Measurements from ENCODE around the gene PNPLA6. TPM values are rescaled to one million over a fixed set of nuclear protein-coding genes. Genes with fewer than 3 reads are reported as not detected.
A peak's percentile ranks its signal among the peaks of the same experiment; 100 is the strongest.

PNPLA6 gene
- total and polyA plus RNA-seq, 2 of the 13 experiments (the other 11 are each of a cell fraction or from before 2014, with no cell fraction given): 24.9 to 28.2 TPM

- TF ChIP-seq HNF1B (CRISPR knock-in tag; IDR thresholded peaks at IDR 0.05) (0 out of 2 replicates have a peak, but pooled peaks have one; percentile 33), RAD21 (CRISPR knock-in tag; IDR thresholded peaks at IDR 0.05) (peak; percentile 70), CBX1 (IDR thresholded peaks at IDR 0.05; ENCODE audit: low read depth) (peak; percentile 44), SP140L (CRISPR knock-in tag; IDR thresholded peaks at IDR 0.05; ENCODE audit: borderline replicate concordance) (0 out of 2 replicates have a peak, but pooled peaks have one; percentile 50), ZNF660 (CRISPR knock-in tag; IDR thresholded peaks at IDR 0.05; ENCODE audit: borderline replicate concordance, low read depth) (no peak), RXRA (CRISPR knock-in tag; IDR thresholded peaks at IDR 0.05) (peak; percentile 74), SOX6 (IDR thresholded peaks at IDR 0.05) (no peak), SOX6 (CRISPR knock-in tag; IDR thresholded peaks at IDR 0.05) (peak; percentile 63; the same call in 1 of the 2 replicates), ARHGAP35 (CRISPR knock-in tag; IDR thresholded peaks at IDR 0.05; ENCODE audit: borderline replicate concordance) (0 out of 2 replicates have a peak, but pooled peaks have one; percentile 44), ZNF274 (CRISPR knock-in tag; IDR thresholded peaks at IDR 0.05) (no peak), ZNF816 (CRISPR knock-in tag; IDR thresholded peaks at IDR 0.05; ENCODE audit: borderline replicate concordance) (no peak), ZMYM3 (CRISPR knock-in tag; IDR thresholded peaks at IDR 0.05) (peak; percentile 61; the same call in 1 of the 2 replicates), NFAT5 (CRISPR knock-in tag; IDR thresholded peaks at IDR 0.05) (no peak), SYNCRIP (IDR thresholded peaks at IDR 0.05; ENCODE audit: insufficient read depth, low read depth, low read length) (no peak), ZNF484 (CRISPR knock-in tag; IDR thresholded peaks at IDR 0.05; ENCODE audit: borderline replicate concordance, low read depth) (no peak), RXRB (CRISPR knock-in tag; IDR thresholded peaks at IDR 0.05; ENCODE audit: borderline replicate concordance) (peak; percentile 60), ZNF770 (CRISPR knock-in tag; IDR thresholded peaks at IDR 0.05) (peak; percentile 24), ZMAT3 (CRISPR knock-in tag; conservative IDR thresholded peaks at IDR 0.05) (peak; percentile 63; the same call in 1 of the 2 replicates), ZNF180 (CRISPR knock-in tag; IDR thresholded peaks at IDR 0.05; ENCODE audit: borderline replicate concordance, low read depth) (no peak), WIZ (CRISPR knock-in tag; IDR thresholded peaks at IDR 0.05) (0 out of 2 replicates have a peak, but pooled peaks have one; percentile 26), ZNF776 (CRISPR knock-in tag; IDR thresholded peaks at IDR 0.05) (no peak)
Measured at GRCh38 chr19:7494416-7495098, 41.0 kb upstream of the PNPLA6 start (continued).

All from HepG2 (cell line).